Measurements from ENCODE around the gene ZDHHC8.

DNA sequence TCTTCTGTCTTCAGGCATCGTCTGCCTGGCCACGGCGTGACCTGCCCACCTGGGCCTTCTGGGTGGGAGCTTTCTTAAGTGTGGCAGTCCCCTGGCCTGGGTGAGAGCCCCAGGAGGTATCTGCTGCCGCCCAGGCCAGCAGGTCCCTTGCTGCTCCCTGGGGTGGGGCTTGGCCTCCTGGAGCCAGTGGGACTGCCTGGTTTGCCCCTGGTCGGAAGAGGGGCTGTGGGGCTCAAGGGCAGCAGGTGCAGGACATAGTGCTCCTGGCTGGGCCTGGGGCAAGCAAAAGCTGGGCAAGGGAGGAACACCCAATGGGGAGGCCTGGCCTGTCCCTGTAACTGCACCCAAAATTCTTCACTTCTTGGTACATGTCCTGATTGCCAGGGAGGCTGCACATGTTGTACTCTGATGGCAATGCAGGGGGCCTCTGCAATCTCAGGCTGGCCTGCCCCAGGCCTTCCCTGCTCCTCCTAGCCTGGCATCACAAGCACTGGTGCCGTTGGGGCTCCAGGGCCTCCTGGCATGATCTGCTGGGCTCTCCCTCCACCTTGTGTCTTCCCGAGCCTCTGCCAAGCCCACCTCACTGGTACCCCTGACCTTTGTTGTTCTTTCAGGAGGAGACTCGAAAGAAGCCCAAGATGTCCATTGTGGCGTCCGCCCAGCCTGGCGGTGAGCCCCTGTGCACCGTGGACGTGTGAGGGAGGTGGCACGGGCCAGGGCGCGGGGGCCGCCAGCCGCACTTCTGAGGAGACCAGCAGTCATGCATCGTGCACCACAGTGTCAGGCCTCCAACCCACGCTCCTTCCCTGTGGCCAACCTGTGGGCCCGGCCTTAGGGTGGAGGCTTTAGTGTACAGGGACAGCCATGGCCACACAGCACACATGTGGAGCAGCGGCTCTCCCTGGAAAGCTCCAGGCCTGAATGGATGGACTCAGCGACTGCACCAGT, 21.9 kb upstream of the ZDHHC8 start:
- TF ChIP-seq, protein P1, sequence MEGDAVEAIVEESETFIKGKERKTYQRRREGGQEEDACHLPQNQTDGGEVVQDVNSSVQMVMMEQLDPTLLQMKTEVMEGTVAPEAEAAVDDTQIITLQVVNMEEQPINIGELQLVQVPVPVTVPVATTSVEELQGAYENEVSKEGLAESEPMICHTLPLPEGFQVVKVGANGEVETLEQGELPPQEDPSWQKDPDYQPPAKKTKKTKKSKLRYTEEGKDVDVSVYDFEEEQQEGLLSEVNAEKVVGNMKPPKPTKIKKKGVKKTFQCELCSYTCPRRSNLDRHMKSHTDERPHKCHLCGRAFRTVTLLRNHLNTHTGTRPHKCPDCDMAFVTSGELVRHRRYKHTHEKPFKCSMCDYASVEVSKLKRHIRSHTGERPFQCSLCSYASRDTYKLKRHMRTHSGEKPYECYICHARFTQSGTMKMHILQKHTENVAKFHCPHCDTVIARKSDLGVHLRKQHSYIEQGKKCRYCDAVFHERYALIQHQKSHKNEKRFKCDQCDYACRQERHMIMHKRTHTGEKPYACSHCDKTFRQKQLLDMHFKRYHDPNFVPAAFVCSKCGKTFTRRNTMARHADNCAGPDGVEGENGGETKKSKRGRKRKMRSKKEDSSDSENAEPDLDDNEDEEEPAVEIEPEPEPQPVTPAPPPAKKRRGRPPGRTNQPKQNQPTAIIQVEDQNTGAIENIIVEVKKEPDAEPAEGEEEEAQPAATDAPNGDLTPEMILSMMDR (IDR thresholded peaks at IDR 0.05; ENCODE audit: borderline replicate concordance, extremely low read depth, low read length, poor library complexity, severe bottlenecking) = no peak
- TF ChIP-seq EZH2 (IDR thresholded peaks at IDR 0.05; ENCODE audit: borderline replicate concordance, low read depth, low read length, severe bottlenecking) = no peak
